Type B pancreatic cell (in vitro differentiated cells): ENCODE results near the gene OSTN. TPM values are rescaled to one million over a fixed set of nuclear protein-coding genes. Genes with fewer than 3 reads are reported as not detected.

ENCODE experiments used
- DNase-seq: peaks from one replicate; pipeline ENCODE4 v3.0.0; 2021; ENCODE audit warnings: mixed read lengths; ENCODE audit not compliant: unreplicated experiment; ENCODE audit errors: extremely low spot score
- H3K27ac Mint-ChIP-seq: 2 replicates; pipeline ENCODE4 v1.8.0; 2021; ENCODE audit warnings: mild to moderate bottlenecking, mixed read lengths
- H3K27me3 Mint-ChIP-seq: 2 replicates; pipeline ENCODE4 v1.8.0; 2021; ENCODE audit warnings: mixed read lengths
- H3K36me3 Mint-ChIP-seq: 2 replicates; pipeline ENCODE4 v1.8.0; 2021; ENCODE audit warnings: mixed read lengths
- H3K4me1 Mint-ChIP-seq: one replicate; pipeline ENCODE4 v1.8.0; 2021; ENCODE audit warnings: mixed read lengths; ENCODE audit not compliant: unreplicated experiment
- H3K4me3 Mint-ChIP-seq: 2 replicates; pipeline ENCODE4 v1.8.0; 2021; ENCODE audit warnings: mild to moderate bottlenecking, mixed read lengths
- H3K9me3 Mint-ChIP-seq: 2 replicates; pipeline ENCODE4 v1.8.0; 2021; ENCODE audit warnings: mixed read lengths
- CTCF ChIP-seq: fragments of 200-600 bp; sonication (generic); conservative IDR thresholded peaks from 2 replicates; pipeline ENCODE4 v1.5.0; 2021; ENCODE audit warnings: antibody characterized with exemption, mild to moderate bottlenecking
- total RNA-seq: library from RNA; stranded (reverse); gene quantifications from 2 replicates; pipeline ENCODE4 v1.2.1, GENCODE V29; 2021; ENCODE audit warnings: low replicate concordance

Gene OSTN
- total RNA-seq, 1 donor from 2014 or later: 1.3 TPM

- Mint-ChIP-seq H3K9me3 (no peaks in the 10 kb centered on the region), H3K27ac (no peak overlapping the region), H3K36me3 (no peaks in the 10 kb centered on the region), H3K4me3 (no peak overlapping the region), H3K27me3 (no peaks in the 10 kb centered on the region), H3K4me1 (no peaks in the 10 kb centered on the region)
- no peak for TF ChIP-seq CTCF
- DNase-seq: no peak
Measured at GRCh38 chr3:191290311-191291025, 91.4 kb downstream of the OSTN start.

GRCh38 chr3:191292243-191293015 is 93.4 kb downstream of the OSTN start:
- no peak for DNase-seq
- Mint-ChIP-seq H3K27me3 (no peaks in the 10 kb centered on the region), H3K36me3 (no peaks in the 10 kb centered on the region), H3K4me1 (no peaks in the 10 kb centered on the region), H3K4me3 (no peak overlapping the region), H3K9me3 (no peaks in the 10 kb centered on the region), H3K27ac (no peak overlapping the region)
- no peak for TF ChIP-seq CTCF

- TF ChIP-seq CTCF: no peak
- Mint-ChIP-seq H3K36me3 (no peaks in the 10 kb centered on the region), H3K9me3 (no peaks in the 10 kb centered on the region), H3K27me3 (no peaks in the 10 kb centered on the region), H3K4me3 (no peak overlapping the region), H3K4me1 (peaks cover 4% of the 10 kb centered on the region), H3K27ac (no peak overlapping the region)
- DNase-seq: no peak
Measured at GRCh38 chr3:191294291-191294690, 95.2 kb downstream of the OSTN start.

- Mint-ChIP-seq H3K4me3 (no peak overlapping the region), H3K9me3 (no peaks in the 10 kb centered on the region), H3K36me3 (no peaks in the 10 kb centered on the region), H3K27me3 (no peaks in the 10 kb centered on the region), H3K4me1 (peaks cover 4% of the 10 kb centered on the region), H3K27ac (no peak overlapping the region)
- no peak for DNase-seq
- no peak for TF ChIP-seq CTCF
Measured at GRCh38 chr3:191296041-191296541, 97.0 kb downstream of the OSTN start.

- no peak overlapping the region for H3K4me3 Mint-ChIP-seq
- peaks cover 8% of the 10 kb centered on the region for H3K9me3 Mint-ChIP-seq
- no peaks in the 10 kb centered on the region for H3K36me3 Mint-ChIP-seq
- TF ChIP-seq CTCF: no peak
- H3K27ac Mint-ChIP-seq: no peak overlapping the region
- H3K4me1 Mint-ChIP-seq: peaks cover 12% of the 10 kb centered on the region
- no peak for DNase-seq
- no peaks in the 10 kb centered on the region for H3K27me3 Mint-ChIP-seq
Measured at GRCh38 chr3:191298846-191299245, 99.8 kb downstream of the OSTN start.
